HG03521 (cell line): Measurements from ENCODE around the gene NME7.

Source experiments
- ATAC-seq: cut with Tn5 transposase; IDR thresholded peaks from one replicate; pipeline ENCODE4 v1.9.1; 2021; ENCODE audit warnings: mild to moderate bottlenecking, moderate library complexity; ENCODE audit not compliant: unreplicated experiment

NME7 gene

DNA sequence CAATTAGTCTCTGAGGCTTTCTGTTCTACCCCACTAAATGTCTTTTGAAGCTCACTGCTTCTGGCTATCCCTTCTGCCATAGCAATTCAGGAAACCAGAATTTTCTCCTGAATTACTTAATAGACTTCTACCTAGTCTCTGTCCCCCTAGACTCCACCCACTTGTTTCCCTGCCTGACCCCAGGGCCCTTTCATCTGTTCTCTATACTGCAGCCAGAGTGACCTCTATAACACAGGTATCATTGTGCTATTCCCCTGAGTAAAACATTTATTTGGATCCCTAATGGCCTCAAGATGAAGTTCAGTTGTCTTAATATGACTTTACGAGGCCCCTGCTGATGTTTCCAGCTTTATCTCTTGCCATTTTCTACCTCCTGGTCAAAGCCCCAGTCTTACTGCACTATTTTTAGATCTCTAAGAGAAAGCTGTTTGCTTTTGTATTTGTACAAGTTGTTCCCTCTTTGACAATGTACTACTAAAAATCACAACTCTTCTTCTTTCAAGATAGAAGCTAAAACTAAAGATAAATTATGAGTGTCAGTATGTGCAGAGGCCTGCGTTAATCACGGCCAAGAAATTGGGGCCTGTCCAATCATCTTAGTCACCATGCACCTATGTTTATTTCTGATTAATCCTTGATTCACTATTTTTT, 206.6 kb downstream of the NME7 start:
- no peak for ATAC-seq

DNA sequence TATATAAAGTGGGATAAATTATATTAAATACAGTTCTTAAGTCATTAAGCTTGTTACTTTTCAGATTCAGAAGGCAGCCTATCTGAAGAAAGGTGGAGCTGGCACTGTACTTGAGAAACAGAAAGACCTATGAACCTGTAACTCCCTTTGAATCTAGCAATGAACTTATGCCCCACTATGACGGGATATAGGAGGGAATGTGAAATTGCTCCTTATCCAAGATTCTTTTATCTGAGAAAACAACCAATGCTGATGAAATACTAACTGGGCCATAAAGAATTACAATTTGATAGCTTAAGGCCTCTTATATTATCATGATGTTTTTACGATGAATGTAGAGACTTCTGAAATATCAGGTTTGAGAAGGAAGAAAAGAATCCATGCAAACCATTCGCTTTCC, 211.0 kb downstream of the NME7 start:
- no peak for ATAC-seq

DNA sequence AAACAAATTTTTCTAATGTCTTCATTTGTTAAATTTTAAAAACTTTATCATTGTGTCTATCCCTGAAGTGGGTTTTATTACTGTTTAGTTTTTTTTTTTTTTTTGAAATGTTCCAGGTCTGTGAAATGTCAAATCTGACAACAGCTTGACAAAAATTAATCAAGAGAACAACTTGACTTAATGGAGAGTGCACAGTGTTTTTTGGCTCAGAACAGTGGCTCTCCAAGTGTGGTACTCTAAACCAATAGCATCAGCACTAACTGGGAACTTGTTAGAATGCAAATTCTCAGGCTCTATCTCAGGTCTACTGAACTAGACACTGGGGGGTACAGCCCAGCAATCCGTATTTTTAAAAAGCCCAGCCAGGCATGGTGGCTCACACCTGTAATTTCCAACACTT, 211.9 kb downstream of the NME7 start:
- ATAC-seq: no peak

DNA sequence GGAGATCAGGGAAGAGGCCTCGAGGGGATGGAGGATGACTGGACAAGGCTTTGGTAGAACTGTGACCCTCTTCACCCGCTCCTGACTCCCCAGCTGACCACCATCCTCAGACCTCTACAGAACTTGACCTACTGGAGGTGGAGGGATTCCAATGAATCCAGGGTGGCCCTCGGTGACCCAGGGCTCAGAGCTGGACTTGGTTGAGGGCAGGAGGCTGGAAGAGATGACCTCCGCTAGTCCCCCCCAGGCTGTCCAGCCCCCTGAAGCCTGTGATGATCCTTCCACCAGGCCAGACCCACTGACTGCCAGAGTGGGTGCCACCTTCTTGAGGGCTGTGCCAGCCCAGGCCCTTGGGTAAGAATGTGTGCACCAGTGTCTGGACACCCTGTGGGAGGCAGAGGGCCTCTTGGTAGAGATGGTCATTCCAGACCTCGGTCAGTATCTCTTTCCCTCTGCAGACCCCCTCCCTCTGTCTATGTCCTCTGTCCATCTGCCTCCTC, 216.2 kb downstream of the NME7 start:
- ATAC-seq: no peak

DNA sequence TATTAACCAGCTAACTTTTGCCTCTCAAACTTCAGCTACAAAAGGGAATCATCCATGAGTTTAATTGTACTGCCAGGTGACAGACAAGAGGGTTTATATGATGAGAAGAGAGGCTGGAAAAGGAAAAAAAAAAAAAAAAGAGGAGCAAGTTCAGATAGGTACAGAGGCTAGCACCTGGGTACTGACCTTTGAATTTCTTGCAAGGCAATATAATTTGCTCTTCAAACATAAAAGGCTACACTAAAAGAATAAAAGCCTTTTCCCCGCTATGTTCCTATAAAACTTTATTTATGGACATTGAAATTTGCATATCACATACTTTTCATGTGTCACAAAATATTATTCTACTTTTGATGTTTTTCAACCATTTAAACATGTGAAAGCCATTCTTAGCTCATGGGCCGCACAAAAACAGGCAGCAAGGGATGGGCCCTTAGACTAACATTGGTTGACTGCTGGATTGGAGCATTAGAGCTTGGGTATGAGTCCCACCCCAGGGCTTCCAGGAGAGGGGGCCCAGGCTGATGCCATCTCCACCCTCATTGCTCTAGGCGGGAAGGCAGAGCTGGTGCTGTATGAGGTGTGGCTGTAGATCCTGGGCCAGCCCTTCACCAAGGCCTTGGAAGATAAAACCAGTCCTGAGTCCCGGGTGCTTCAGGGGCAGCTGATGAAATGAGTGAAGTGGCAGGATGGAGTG, 216.8 kb downstream of the NME7 start:
- ATAC-seq: no peak

DNA sequence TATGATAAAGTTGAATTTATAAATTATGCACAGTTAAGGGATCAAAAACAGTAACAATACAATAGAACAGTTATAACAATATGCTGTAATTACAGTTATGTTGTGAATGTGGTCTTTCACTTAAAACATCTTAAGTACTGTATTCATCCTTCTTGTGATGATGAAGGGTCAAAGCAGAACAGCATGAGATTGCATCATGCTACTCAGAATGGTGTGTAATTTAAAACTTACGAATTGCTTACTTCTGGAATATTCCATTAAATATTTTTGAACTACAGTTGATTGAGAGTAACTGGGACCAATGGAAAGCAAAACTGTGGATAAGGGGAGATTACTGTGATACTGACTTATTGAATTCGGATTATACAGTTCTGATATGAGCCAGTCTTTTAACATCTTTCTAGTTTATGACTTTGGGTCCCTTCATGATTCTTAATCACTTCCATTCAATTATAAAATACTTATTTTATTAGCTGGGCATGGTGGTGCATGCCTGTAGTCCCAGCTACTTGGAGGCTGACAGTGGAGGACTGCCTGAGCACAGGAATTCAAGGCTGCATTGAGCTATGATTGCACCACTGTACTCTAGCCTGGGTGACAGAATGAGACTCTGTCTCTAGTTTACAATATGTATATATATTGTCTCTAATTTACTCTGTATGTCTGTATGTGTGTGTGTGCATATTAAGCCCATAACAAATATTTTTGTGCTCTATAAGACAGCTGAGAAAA, 217.9 kb downstream of the NME7 start:
- no peak for ATAC-seq

DNA sequence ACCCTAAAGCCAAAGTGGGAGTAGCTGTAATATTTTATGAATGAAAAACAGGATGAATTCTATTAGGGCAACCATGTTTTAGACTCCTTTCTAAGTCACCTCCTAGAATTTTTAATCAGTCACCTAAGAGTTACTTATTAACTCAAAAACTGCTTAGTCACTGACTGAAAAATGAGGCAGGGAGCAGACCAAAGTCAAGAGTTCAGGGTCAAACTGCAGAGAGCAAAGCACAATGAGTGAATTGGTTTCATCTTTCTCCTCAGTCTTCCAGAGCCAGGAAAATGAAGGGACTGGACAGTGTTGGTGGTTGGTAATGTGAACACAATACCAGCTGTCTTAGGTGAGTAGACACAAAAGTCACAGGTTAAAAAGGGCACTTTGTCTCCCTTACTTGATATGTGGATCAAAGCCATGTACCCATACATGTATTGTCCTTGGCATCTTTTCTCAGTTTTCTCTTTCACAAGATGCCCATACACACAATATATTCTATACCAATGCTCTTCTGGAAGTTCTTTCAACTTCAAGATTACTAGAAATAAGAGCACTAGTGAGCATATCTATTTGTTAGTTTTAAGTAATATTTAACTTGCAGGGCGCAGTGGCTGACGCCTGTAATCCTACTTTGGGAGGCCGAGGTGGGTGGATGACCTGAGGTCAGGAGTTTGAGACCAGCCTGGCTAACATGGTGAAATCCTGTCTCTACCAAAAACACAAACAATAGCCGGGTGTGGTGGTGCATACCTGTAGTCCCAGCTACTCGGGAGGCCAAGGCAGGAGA, 218.9 kb downstream of the NME7 start:
- no peak for ATAC-seq

DNA sequence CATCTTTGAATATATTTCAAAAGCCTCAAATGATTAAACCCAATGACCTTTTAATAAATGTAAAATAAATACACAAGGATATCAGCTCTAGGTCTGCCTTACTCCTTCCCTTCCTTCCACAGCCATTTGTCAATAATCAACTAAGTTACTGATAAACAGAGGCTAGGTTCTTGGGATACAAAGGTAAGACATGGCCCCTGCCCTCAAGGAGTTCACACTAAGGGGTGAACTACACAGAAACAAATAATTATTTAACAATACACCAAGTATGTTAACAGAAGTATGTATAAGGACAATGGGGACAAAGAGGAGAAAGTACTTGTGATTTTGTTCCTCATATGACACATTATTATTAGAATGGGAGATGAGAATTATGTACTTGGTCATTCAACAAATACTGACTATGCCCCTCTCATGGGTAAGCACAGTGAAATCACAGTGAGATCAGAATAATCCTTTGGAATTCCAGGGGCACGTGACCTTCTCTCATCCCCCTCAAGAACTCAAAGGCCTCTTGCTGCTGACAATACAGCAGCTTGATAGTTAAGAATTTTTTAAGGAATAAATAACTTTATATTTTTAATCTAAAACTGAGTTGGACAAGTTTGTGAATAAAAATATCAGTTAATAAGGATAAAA, 220.9 kb downstream of the NME7 start:
- ATAC-seq: no peak

DNA sequence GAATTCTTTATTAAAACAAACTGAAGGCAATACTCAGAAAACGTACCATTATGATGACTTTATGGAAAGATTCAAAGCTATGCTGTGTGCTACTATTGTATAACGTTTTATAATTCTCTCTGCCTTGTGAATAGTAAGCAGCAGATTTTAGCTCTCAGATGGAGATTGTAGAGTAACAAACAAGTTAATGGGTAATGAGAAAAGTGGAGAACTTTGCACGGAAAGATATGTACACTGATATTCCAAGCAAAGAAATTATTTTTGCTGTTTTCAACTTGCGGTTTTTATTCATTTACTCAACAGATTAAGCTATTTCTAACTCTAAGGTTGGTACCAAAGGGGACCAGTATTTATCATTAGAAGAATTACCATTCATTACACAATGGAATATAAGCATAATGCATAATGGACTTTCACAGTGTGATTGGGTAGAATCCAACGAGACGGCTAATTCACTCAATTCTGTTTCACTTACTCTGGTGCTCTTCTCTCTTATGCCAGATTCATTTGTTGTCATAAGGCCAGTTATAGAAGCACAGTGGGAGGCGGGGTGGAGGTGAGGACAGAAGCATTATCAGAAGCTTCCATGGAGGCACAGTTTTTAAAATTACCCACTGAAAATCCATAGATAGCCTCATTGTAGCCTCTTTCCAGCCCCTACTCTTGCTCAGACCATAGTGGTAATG, 222.5 kb downstream of the NME7 start:
- no peak for ATAC-seq

DNA sequence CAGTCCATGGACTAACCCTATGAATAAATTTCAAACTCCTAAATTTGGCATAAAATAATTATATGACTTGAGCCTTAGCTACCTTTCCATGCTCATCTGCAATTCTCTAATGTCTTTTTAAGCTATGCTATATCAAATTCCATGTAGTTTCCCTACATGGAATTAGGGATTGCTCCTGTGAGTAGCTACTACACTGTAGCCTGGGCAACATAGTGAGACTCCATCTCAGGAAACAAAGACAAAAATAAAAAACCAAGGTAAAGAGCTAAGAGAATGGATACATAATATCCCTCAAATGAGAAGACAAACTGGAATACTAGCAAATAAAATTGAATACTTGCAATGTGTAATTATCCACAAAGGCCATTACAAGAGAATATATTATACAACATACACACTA, 223.6 kb downstream of the NME7 start:
- no peak for ATAC-seq

DNA sequence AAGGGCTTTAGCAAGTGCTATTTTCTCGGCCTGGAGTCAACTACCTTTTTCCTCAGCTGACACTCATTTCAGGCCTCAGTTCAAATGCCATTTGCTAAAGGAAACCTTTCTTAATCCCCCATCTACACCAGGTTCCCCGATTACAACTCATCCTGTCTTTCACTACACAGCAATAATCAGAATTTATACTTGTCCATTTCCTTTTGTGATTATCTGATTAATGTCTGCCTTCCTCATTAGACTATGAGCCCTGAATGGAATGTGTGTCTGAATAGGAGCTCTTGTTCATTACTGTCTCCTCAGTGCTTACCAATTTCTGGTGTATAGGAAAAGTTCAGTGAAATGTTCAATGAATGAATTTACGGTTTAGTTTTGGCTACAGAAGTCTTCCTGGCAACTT, 224.3 kb downstream of the NME7 start:
- no peak for ATAC-seq

DNA sequence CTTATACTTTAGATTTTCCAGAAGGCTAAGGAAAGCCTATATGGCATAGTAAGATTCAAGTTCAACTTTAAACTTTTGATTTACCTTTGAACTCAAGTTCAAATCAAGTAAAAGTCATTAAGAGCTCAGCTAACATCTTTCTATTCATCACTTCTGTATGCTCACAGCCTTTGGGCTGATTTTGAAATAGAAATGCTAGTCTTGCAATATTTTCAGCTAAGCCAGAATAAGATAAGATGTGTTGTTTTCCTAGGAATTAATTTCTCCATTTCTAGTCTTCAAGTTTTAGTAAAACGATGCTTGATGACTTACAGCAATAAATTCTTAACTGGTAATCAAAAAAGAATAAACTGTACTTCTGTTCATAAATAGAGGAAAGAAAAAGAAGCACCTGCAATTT, 225.5 kb downstream of the NME7 start:
- no peak for ATAC-seq

DNA sequence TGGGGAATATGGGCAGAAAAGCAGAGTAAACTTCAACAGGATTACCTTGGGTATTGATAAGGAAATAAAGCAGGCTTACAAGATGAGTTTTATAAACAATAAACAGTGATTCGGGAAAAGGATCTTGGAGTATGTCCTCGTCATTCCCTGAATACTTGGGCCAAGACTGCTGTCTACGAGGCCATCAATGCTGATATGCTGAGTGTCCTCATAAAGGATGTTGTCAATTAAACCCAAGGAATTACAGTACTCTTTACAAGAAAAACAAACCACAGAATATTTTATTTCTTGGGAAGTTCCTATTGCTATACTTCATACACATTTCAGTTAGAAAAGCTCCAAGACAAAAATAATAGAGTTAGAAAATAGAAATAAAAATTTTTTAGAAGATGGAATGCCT, 226.2 kb downstream of the NME7 start:
- ATAC-seq: no peak

DNA sequence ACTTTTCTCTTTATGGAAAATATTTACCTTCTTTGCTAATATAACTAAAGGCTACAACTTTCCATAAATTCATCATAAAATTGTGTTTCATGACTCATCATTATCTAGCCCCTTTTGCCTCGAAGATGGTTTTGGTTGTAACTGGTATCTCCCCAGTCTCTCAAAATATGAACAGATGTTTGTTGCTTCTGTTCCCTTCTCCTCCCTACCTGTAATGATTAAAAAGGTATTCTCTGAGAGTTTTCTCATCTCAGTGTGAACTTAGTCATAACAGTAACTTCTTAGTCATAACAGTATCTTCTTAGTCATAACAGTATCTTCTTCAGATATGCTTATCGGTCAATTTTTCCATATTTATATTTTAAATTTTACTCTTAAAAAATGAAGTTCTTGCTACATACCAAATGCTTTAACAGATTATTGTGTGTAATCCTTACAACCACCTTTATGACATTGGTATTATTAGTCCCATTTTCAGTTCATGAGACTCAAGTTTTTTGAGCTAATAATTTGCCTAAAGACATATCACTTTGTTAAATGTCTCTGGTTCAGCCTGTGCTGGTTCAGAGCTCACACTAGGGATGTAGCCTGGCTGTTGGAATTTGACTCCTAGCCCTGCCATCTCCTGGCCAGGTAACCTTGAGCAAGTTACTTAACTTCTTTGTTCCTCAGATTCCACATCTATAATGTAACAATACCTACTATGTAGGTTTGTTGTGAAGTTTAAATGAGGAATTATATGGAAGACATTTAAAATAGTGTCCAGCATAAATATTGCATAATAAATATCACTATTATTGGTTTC, 228.5 kb downstream of the NME7 start:
- ATAC-seq: peak; percentile 88

DNA sequence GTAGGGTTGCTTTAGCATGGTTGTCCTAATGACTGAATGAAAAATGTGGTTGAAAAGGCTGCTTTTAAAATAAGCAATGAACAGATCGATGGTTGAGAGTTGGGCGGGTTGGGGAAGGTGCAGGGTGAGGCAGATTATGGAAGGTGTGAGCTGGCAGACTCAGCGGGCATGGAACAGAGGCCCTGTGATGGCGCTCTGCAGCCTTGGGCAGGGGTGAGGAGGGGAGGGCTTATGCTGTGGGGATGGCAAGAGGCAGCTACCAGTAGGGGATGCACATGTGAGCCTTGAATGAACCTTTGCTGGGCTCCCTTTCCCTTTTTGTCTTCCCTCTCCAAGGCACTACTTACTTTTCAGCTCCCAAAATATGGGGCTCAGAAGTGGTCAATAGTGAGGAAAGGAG, 230.2 kb downstream of the NME7 start:
- no peak for ATAC-seq

DNA sequence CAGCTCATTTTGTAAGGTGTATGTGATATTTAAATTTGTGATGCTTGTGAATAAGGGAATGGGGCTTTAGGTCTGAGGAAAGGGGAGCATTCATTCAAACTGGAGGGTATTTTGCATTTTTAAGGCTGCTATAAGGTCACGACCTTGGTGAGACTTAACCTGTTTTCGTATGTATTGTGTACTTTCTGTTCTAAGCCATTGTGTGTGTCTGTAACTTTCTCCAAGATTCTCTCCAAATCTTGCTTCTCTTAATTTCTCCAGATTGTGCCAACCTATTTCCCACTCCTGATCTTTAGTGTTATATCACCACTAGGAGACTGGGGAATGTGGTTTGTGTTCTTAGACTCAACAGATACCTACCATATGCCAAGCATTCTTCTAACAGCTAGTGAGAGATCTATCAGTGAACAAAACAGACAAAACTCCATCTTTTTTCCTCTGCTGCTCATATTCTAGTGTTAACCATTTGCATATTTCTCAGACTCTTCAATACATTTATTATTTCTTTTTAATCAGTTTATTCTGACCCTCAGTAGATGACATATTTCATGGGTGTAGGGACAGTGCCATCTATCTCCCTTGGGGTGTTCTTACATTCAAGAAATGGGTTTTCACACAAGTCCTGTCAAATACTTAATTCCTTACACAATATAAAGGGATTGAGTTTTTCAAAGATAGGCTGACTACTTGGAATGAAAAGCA, 233.6 kb downstream of the NME7 start:
- ATAC-seq: no peak

DNA sequence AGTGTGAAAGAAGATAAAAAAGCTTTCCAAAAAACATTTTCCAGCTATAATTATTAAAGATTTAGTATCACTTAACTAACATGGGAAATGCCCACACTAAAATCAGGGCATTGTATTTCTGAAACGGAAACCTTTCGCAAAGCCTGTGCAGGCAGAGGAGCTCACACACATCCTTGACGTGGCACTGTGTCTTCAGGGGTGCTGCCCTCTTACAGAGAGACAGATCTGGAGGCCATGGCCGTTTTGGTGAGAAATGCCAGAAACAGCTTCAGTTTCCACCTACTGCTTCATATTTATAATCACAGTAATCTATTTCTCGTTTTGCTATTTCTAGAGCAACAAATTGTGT, 234.4 kb downstream of the NME7 start:
- ATAC-seq: no peak

DNA sequence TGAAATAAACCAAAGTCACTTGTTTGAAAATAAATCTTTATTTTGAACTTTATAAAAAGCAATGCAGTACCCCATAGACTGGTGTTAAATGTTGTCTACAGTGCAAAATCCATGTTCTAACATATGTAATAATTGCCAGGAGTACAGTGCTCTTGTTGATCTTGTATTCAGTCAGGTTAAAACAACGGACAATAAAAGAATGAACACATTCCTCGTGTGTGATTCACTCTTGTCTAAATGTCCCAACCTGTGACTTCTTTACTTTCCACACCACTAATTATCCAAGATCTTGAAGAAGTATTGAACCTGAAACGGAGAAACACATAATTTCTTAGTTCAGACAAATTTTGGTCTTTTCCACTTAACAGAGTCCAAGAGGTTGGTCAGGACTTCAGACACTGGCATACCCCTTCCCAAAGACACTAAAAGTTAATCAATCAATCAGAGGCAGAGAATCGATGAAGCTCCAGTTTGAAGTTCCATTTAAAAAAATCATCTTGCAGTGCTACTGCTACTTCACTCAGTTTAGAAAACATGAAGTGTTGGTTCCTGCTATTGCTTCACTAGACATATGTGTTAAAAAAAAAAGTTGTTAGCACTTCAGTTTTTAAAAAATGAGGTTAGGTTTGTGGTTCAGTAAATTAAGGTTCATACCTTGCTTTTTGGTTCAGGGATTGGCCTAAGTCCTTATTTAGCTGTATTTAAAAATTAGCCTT, 234.9 kb downstream of the NME7 start:
- ATAC-seq: no peak
